GM12872 (cell line): ENCODE results near the gene EIF4E3.

Experiments
- TF ChIP-seq, protein P1 (sequence below): IDR thresholded peaks from 3 replicates; pipeline ENCODE4 v1.5.1; 2011; ENCODE audit warnings: low read depth, mild to moderate bottlenecking, low read length, moderate library complexity; ENCODE audit not compliant: insufficient read depth

Gene EIF4E3

DNA sequence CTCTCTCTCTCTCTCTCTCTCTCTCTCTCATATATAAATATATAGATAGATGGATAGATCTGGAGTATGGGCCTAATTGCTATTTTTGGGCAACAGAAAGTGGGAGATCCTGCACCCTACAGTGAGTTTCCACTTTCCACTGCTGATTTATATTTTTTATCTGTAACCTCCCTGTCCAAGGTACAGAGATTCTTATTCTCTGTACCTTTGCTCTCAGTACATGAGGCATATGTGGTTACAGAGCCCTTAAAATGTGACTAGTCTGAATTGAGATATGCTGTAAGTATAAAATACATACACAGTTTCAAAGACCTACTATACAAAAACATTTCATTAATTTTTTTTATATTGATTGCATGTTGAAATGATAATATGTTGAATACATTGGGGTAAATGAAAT is 90.5 kb downstream of the EIF4E3 start:
- TF ChIP-seq, protein P1, sequence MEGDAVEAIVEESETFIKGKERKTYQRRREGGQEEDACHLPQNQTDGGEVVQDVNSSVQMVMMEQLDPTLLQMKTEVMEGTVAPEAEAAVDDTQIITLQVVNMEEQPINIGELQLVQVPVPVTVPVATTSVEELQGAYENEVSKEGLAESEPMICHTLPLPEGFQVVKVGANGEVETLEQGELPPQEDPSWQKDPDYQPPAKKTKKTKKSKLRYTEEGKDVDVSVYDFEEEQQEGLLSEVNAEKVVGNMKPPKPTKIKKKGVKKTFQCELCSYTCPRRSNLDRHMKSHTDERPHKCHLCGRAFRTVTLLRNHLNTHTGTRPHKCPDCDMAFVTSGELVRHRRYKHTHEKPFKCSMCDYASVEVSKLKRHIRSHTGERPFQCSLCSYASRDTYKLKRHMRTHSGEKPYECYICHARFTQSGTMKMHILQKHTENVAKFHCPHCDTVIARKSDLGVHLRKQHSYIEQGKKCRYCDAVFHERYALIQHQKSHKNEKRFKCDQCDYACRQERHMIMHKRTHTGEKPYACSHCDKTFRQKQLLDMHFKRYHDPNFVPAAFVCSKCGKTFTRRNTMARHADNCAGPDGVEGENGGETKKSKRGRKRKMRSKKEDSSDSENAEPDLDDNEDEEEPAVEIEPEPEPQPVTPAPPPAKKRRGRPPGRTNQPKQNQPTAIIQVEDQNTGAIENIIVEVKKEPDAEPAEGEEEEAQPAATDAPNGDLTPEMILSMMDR: no peak

DNA sequence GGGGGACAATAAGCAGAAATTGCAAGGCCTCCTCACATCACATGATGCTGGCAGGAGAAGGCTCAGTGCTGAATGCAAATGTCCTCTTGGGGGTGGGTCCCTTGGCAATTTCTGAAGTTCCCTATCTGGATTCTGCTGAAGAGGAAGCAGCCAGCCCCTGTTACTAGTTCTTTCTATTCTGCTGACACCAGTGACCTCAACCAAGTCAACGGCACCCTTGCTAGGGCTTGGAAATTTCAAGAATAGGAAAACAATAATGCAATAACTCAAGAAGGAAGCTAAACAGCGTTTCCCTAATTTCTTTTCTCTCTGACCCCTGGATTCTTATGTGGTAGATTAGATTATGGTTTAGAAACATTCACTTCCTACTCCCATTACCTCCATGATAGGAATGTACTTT is 95.5 kb downstream of the EIF4E3 start:
- TF ChIP-seq, protein P1: no peak

DNA sequence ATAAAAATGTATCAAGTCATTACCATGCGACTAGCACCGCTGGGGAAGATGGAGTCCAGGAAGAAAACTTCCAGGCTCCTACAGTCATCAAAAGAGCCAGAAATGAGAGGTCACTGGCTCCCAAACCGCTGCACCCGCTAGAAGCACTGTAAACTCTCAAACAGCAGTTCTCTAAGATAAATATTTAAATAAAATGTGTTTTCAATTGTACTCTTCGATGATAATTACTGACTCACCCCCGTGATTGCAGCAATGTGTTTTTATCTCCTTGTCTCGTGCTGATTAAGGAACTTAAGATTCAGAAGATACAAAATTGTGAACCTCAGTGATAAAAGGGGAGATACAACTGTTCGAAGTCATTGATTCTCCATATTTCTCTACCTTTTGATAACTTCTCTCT is 95.9 kb downstream of the EIF4E3 start:
- TF ChIP-seq, protein P1: no peak

DNA sequence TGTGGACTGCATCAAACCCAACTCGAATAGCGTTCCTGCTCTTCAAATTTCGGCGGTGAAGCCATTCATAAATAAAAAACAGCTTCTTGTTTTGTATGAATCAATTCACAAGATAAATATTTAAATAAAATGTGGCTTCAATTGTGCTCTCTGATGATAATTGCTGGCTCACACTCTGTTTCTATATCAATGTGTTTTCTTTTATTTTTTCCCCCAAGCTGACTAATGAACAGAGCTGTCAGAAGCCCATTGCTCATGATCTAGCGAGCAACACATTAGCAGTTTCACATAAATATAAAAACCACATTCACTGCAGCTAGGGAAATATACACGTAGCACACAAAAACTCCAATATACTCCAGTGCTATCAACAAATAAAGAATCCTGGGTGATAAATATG is 96.7 kb downstream of the EIF4E3 start:
- TF ChIP-seq, protein P1: no peak

DNA sequence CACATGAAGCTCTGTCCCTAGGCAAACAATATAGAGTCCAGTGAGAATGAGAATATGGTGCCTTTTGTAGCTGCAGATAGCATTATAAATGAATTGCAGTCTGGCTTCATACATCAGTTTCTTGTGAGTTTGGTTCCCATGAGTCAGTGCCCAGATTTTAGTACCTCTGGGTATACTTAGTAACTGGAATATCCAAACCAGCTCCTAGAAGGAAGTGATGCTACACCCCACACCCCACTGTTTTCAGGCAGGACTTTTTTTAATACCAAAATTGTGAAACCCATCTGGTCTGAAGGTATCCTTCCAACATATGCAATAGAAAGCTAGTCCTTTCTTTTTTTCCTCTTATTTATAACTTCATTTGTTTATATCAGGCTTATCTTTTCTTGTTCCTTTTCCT is 99.5 kb downstream of the EIF4E3 start:
- TF ChIP-seq, protein P1: no peak
